ENCODE data around the gene SLC30A4. TPM values are rescaled to one million over a fixed set of nuclear protein-coding genes. Genes with fewer than 3 reads are reported as not detected.

The SLC30A4 gene
- total RNA-seq, 4 donors from 2014 or later, result 7.2 to 27.0 (median 11.3) TPM

GRCh38 chr15:45429941-45430792, 92.4 kb downstream of the SLC30A4 start:
- DNase-seq, result peak; percentile 39 to 54
- intact Hi-C loops (cut with DNase I; ENCODE audit: low total_unique reads), result no loop called here
- Histone ChIP-seq H3K27ac (no peak overlapping the region), H3K4me3 (peak overlapping the region in 1 of 2 donors; percentile 22), H3K36me3 (no peaks in the 10 kb centered on the region), H3K9me3 (no peaks in the 10 kb centered on the region), H3K4me1 (no peaks in the 10 kb centered on the region), H3K27me3 (no peaks in the 10 kb centered on the region)
- no peak for TF ChIP-seq POLR2A (IDR thresholded peaks at IDR 0.05)
- TF ChIP-seq CTCF (IDR thresholded peaks at IDR 0.05), result peak; percentile 59 to 89 (median 70)

MicroRNA genes within 50 kb of the gene (microRNA counts, 767-probe panel; counts per million panel counts)
- microRNA hsa-miR-147b, result 0 counts per million in 2 donors

Small RNA genes within 50 kb of the gene (small RNA-seq; reads per million reads assigned to genes)
- not detected for gene DPPA5P2
- not detected for gene SNORA41B

Other genes with a start within 250 kb of the SLC30A4 start
- 10 to 100 TPM; 19.2 to 27.1 (median 23.6) TPM for gene GATM, start 144.2 kb downstream of the SLC30A4 start, total RNA-seq
- 100 to 1,000 TPM in 2 of 4 donors, 10 to 100 TPM in 2; 35.0 to 576 (median 85.4) TPM for gene BLOC1S6, start 64.6 kb upstream of the SLC30A4 start, total RNA-seq
- gene SQOR, start 112.3 kb upstream of the SLC30A4 start, total RNA-seq, result 10 to 100 TPM; 11.5 to 37.1 (median 19.3) TPM

All from uterus (tissue), 4 donors.